PC-9 (cell line): ENCODE results near the gene E2F6.

Experiments used
- EZH2 ChIP-seq: fragments of 200-600 bp; sonication (generic); IDR thresholded peaks from 2 replicates; pipeline ENCODE4 v1.8.0; 2017; ENCODE audit warnings: antibody characterized with exemption, low read depth
- TF ChIP-seq, protein P1 (sequence below): fragments of 200-600 bp; sonication (generic); conservative IDR thresholded peaks from 2 replicates; pipeline ENCODE4 v1.6.1; 2017; ENCODE audit warnings: mixed run types, antibody characterized with exemption, mild to moderate bottlenecking, moderate library complexity

DNA sequence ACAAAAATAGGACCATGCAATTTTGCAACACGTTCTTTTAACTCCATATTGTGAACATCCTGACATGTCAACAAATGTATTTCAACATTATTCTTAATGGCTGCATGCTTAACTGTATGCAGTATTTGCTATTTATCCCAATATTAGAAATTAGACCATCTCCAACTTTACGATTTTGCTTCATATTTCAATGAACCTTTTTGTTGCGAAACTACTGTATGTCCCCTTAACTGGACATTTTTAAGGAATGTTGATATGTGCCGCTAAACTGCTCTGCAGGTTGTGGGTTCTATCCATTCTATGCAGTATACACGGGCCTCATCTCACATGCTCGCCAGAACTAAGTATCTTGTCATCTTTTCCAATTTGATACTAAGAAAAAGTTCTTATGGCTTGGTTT, 11.1 kb downstream of the E2F6 start:
- TF ChIP-seq, protein P1, sequence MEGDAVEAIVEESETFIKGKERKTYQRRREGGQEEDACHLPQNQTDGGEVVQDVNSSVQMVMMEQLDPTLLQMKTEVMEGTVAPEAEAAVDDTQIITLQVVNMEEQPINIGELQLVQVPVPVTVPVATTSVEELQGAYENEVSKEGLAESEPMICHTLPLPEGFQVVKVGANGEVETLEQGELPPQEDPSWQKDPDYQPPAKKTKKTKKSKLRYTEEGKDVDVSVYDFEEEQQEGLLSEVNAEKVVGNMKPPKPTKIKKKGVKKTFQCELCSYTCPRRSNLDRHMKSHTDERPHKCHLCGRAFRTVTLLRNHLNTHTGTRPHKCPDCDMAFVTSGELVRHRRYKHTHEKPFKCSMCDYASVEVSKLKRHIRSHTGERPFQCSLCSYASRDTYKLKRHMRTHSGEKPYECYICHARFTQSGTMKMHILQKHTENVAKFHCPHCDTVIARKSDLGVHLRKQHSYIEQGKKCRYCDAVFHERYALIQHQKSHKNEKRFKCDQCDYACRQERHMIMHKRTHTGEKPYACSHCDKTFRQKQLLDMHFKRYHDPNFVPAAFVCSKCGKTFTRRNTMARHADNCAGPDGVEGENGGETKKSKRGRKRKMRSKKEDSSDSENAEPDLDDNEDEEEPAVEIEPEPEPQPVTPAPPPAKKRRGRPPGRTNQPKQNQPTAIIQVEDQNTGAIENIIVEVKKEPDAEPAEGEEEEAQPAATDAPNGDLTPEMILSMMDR = no peak
- TF ChIP-seq EZH2 = no peak
